H9 (cell line): ENCODE measurements around the gene SREBF1. TPM values are rescaled to one million over a fixed set of nuclear protein-coding genes. Genes with fewer than 3 reads are reported as not detected.

ENCODE experiments used
- DNase-seq: peaks from one replicate; pipeline ENCODE4 v3.0.0-alpha.2; 2017
- H2AFZ ChIP-seq: one replicate; pipeline ENCODE4 v1.6.1; 2013; ENCODE audit warnings: mild to moderate bottlenecking, low read length, control low read depth, moderate library complexity
- H2AK5ac ChIP-seq: 2 replicates; pipeline ENCODE4 v1.6.1; 2013; ENCODE audit warnings: low read length, control low read depth, mixed read lengths; ENCODE audit not compliant: insufficient read length
- H2BK120ac ChIP-seq: one replicate; pipeline ENCODE4 v1.6.1; 2013; ENCODE audit warnings: low read depth, mild to moderate bottlenecking, low read length, control low read depth, inconsistent platforms; ENCODE audit not compliant: poor library complexity, severe bottlenecking
- H2BK12ac ChIP-seq: 2 replicates; pipeline ENCODE4 v1.6.1; 2013; ENCODE audit warnings: low read length, control low read depth, mixed read lengths, low read depth; ENCODE audit not compliant: insufficient read length
- H2BK15ac ChIP-seq: 2 replicates; pipeline ENCODE4 v1.6.1; 2013; ENCODE audit warnings: low read depth, low read length, control low read depth
- H2BK20ac ChIP-seq: one replicate; pipeline ENCODE4 v1.6.1; 2013; ENCODE audit warnings: low read depth, mild to moderate bottlenecking, low read length, control low read depth, inconsistent platforms; ENCODE audit not compliant: poor library complexity, severe bottlenecking
- H2BK5ac ChIP-seq: 2 replicates; pipeline ENCODE4 v1.6.1; 2013; ENCODE audit warnings: low read length, control low read depth, mixed read lengths; ENCODE audit not compliant: insufficient read length
- H3K14ac ChIP-seq: 2 replicates; pipeline ENCODE4 v1.6.1; 2013; ENCODE audit warnings: low read length, control low read depth; ENCODE audit not compliant: insufficient read depth
- H3K18ac ChIP-seq: 2 replicates; pipeline ENCODE4 v1.6.1; 2013; ENCODE audit warnings: low read depth, mild to moderate bottlenecking, mixed read lengths, low read length, control low read depth; ENCODE audit not compliant: insufficient read length
- H3K23ac ChIP-seq: 2 replicates; pipeline ENCODE4 v1.6.1; 2013; ENCODE audit warnings: low read length, control low read depth, mixed read lengths, low read depth; ENCODE audit not compliant: insufficient read length
- H3K23me2 ChIP-seq: 2 replicates; pipeline ENCODE4 v1.6.1; 2013; ENCODE audit warnings: low read depth, mild to moderate bottlenecking, mixed read lengths, low read length, control low read depth; ENCODE audit not compliant: insufficient read length, poor library complexity, severe bottlenecking
- H3K27ac ChIP-seq: 2 replicates; pipeline ENCODE4 v1.5.1; 2013; ENCODE audit warnings: low read length, control low read depth, mixed read lengths, low read depth; ENCODE audit not compliant: insufficient read length
- H3K27me3 ChIP-seq: 2 replicates; pipeline ENCODE4 v1.6.1; 2013; ENCODE audit warnings: low read length, control low read depth, inconsistent platforms; ENCODE audit not compliant: insufficient read depth
- H3K4ac ChIP-seq: 2 replicates; pipeline ENCODE4 v1.6.1; 2013; ENCODE audit warnings: low read depth, mild to moderate bottlenecking, control low read depth, inconsistent platforms, low read length, moderate library complexity
- H3K4me1 ChIP-seq: 2 replicates; pipeline ENCODE4 v1.6.1; 2013; ENCODE audit warnings: low read length, control low read depth, inconsistent platforms; ENCODE audit not compliant: insufficient read depth
- H3K4me2 ChIP-seq: 2 replicates; pipeline ENCODE4 v1.6.1; 2013; ENCODE audit warnings: low read length, control low read depth, mixed read lengths; ENCODE audit not compliant: insufficient read length, insufficient read depth
- H3K56ac ChIP-seq: 2 replicates; pipeline ENCODE4 v1.6.1; 2013; ENCODE audit warnings: low read depth, mild to moderate bottlenecking, mixed read lengths, low read length, control low read depth; ENCODE audit not compliant: insufficient read length
- H3K79me1 ChIP-seq: 2 replicates; pipeline ENCODE4 v1.6.1; 2013; ENCODE audit warnings: low read depth, mild to moderate bottlenecking, moderate library complexity, low read length, control low read depth, inconsistent platforms; ENCODE audit not compliant: insufficient read depth, poor library complexity, severe bottlenecking
- H3K79me2 ChIP-seq: 2 replicates; pipeline ENCODE4 v1.6.1; 2013; ENCODE audit warnings: low read length, control low read depth, inconsistent platforms; ENCODE audit not compliant: insufficient read depth
- H3K9ac ChIP-seq: 2 replicates; pipeline ENCODE4 v1.6.1; 2013; ENCODE audit warnings: low read length, control low read depth, mixed read lengths; ENCODE audit not compliant: insufficient read length; ENCODE audit errors: extremely low read depth
- H3K9me3 ChIP-seq: one replicate; pipeline ENCODE4 v1.6.1; 2013; ENCODE audit warnings: low read depth, low read length, inconsistent platforms; ENCODE audit not compliant: control insufficient read depth
- H3T11ph ChIP-seq: one replicate; pipeline ENCODE4 v1.6.1; 2013; ENCODE audit warnings: mild to moderate bottlenecking, low read length, control low read depth, inconsistent platforms
- H4K20me1 ChIP-seq: one replicate; pipeline ENCODE4 v1.6.1; 2013; ENCODE audit not compliant: control insufficient read depth, insufficient read length, insufficient read depth
- H4K5ac ChIP-seq: 2 replicates; pipeline ENCODE4 v1.6.1; 2013; ENCODE audit warnings: low read depth, mild to moderate bottlenecking, mixed read lengths, low read length, control low read depth; ENCODE audit not compliant: insufficient read length
- H4K8ac ChIP-seq: replicated peaks from 2 replicates; pipeline ENCODE4 v1.6.1; 2013; ENCODE audit warnings: low read length, control low read depth, mixed read lengths, low read depth; ENCODE audit not compliant: insufficient read length
- H4K91ac ChIP-seq: 2 replicates; pipeline ENCODE4 v1.6.1; 2013; ENCODE audit warnings: low read depth, mild to moderate bottlenecking, moderate library complexity, mixed read lengths, low read length, control low read depth; ENCODE audit not compliant: insufficient read length
- H3K27ac Mint-ChIP-seq, 3 experiments: 2 replicates in 2 of 3; 3 replicates in 1 of 3; pipeline ENCODE4 v1.8.0; 2020 to 2021; ENCODE audit warnings: mixed read lengths in 3 of 3, mild to moderate bottlenecking in 1 of 3, moderate library complexity in 1 of 3
- H3K27me3 Mint-ChIP-seq: 2 replicates; pipeline ENCODE4 v1.8.0; 2021; ENCODE audit warnings: low read depth, mild to moderate bottlenecking, moderate library complexity, mixed read lengths
- H3K36me3 Mint-ChIP-seq, 3 experiments: 2 replicates in 2 of 3; 3 replicates in 1 of 3; pipeline ENCODE4 v1.8.0; 2020 to 2021; ENCODE audit warnings: low read depth in 3 of 3, mixed read lengths in 3 of 3; ENCODE audit not compliant: insufficient read depth in 1 of 3
- H3K4me1 Mint-ChIP-seq, 2 experiments: 2 replicates each; pipeline ENCODE4 v1.8.0; 2020; ENCODE audit warnings: mixed read lengths in 2 of 2
- H3K4me3 Mint-ChIP-seq, 2 experiments: 2 replicates in 1 of 2; 3 replicates in 1 of 2; pipeline ENCODE4 v1.8.0; 2020 to 2021; ENCODE audit warnings: mild to moderate bottlenecking in 2 of 2, mixed read lengths in 2 of 2, moderate library complexity in 1 of 2
- H3K9me3 Mint-ChIP-seq, 2 experiments: 2 replicates in 1 of 2; 3 replicates in 1 of 2; pipeline ENCODE4 v1.8.0; 2020; ENCODE audit warnings: mild to moderate bottlenecking in 2 of 2, mixed read lengths in 2 of 2, moderate library complexity in 1 of 2
- CTCF ChIP-seq: fragments of 200-600 bp; sonication (generic); conservative IDR thresholded peaks from 3 replicates; pipeline ENCODE4 v1.8.0; 2021; ENCODE audit warnings: antibody characterized with exemption, mild to moderate bottlenecking
- WGBS: extraction: QIAGEN DNeasy Blood & Tissue Kit; methylation state at CpG from one replicate; pipeline ENCODE4 v1.1.7; 2013; ENCODE audit warnings: missing lambda C conversion rate, low lambda C conversion rate, mixed read lengths; ENCODE audit not compliant: insufficient read length; ENCODE audit errors: extremely low coverage; 5-methylcytosine and 5-hydroxymethylcytosine counted together
- total RNA-seq: library from RNA; stranded (reverse); gene quantifications from 2 replicates; pipeline ENCODE4 v1.2.1, GENCODE V29; 2021

SREBF1 gene
- total RNA-seq, 1 experiment from 2014 or later: 81.9 TPM

GRCh38 chr17:17807440-17807839 is 29.3 kb downstream of the SREBF1 start:
- no peak for DNase-seq
- Histone ChIP-seq H3K56ac (no peak overlapping the region), H2BK15ac (no peak overlapping the region), H3K79me1 (no peaks in the 10 kb centered on the region), H3K23ac (no peak overlapping the region), H4K8ac (no peak overlapping the region), H3K4ac (no peak overlapping the region), H3K9ac (no peak overlapping the region), H2BK12ac (no peak overlapping the region), H3K4me1 (no peaks in the 10 kb centered on the region; the same call in 1 of the 2 replicates), H3K4me2 (no peak overlapping the region), H3K14ac (no peak overlapping the region), H3K27me3 (peaks cover 8% of the 10 kb centered on the region; the same call in 1 of the 2 replicates), H3T11ph (no peak overlapping the region), H2BK20ac (no peak overlapping the region), H2AK5ac (no peak overlapping the region), H4K20me1 (no peaks in the 10 kb centered on the region), H2BK5ac (no peak overlapping the region), H3K79me2 (no peaks in the 10 kb centered on the region), H3K9me3 (no peaks in the 10 kb centered on the region), H3K18ac (no peak overlapping the region), H4K91ac (no peak overlapping the region), H3K27ac (no peak overlapping the region), H3K23me2 (peaks cover 6% of the 10 kb centered on the region), H2BK120ac (no peak overlapping the region), H4K5ac (no peak overlapping the region), H2AFZ (no peak overlapping the region)
- TF ChIP-seq CTCF: no peak
- H3K4me3 Mint-ChIP-seq: no peak overlapping the region
- H3K27ac Mint-ChIP-seq: no peak overlapping the region
- H3K36me3 Mint-ChIP-seq: peaks cover 0 to 1% (median 0%) of the 10 kb centered on the region in 3 experiments; a peak in 3 of 7 replicates
- peaks cover 17 to 25% of the 10 kb centered on the region in 2 experiments for H3K4me1 Mint-ChIP-seq
- no CpG with 5 or more reads among the region's 5 CpGs for WGBS
- no peaks in the 10 kb centered on the region for H3K9me3 Mint-ChIP-seq
- peaks cover 47% of the 10 kb centered on the region for H3K27me3 Mint-ChIP-seq
